Astrocyte of the spinal cord (primary cell): Measurements from ENCODE around the gene VPS29.

ENCODE experiments used
- DNase-seq: peaks from one replicate; pipeline ENCODE4 v3.0.0; 2011; ENCODE audit warnings: low read depth, low spot score
- H3K4me3 ChIP-seq: 2 replicates; pipeline ENCODE4 v1.5.1; 2011; ENCODE audit warnings: low read depth, mild to moderate bottlenecking, low read length, moderate library complexity
- in situ Hi-C: cut with HindIII; loops from 2 replicates; pipeline ENCODE4 v1.10.0; 2017; ENCODE audit warnings: low sequenced_read_pairs
- TF ChIP-seq, protein P1 (sequence below): IDR thresholded peaks from 2 replicates; pipeline ENCODE4 v1.5.1; 2012; ENCODE audit warnings: low read depth, mild to moderate bottlenecking, low read length, inconsistent platforms

VPS29 gene

GRCh38 chr12:110453569-110454296 lies 48.2 kb downstream of the VPS29 start:
- no peak for DNase-seq
- TF ChIP-seq, protein P1, sequence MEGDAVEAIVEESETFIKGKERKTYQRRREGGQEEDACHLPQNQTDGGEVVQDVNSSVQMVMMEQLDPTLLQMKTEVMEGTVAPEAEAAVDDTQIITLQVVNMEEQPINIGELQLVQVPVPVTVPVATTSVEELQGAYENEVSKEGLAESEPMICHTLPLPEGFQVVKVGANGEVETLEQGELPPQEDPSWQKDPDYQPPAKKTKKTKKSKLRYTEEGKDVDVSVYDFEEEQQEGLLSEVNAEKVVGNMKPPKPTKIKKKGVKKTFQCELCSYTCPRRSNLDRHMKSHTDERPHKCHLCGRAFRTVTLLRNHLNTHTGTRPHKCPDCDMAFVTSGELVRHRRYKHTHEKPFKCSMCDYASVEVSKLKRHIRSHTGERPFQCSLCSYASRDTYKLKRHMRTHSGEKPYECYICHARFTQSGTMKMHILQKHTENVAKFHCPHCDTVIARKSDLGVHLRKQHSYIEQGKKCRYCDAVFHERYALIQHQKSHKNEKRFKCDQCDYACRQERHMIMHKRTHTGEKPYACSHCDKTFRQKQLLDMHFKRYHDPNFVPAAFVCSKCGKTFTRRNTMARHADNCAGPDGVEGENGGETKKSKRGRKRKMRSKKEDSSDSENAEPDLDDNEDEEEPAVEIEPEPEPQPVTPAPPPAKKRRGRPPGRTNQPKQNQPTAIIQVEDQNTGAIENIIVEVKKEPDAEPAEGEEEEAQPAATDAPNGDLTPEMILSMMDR: no peak
- in situ Hi-C loops: no loop called here
- no peak overlapping the region for H3K4me3 ChIP-seq

GRCh38 chr12:110451263-110451662 lies 50.6 kb downstream of the VPS29 start:
- no peak overlapping the region for H3K4me3 ChIP-seq
- in situ Hi-C loops: no loop called here
- TF ChIP-seq, protein P1: no peak
- DNase-seq: no peak

- in situ Hi-C loops: no loop called here
- peak; percentile 93 for DNase-seq
- H3K4me3 ChIP-seq: peak within 1 kb of the TSS; percentile 76
- TF ChIP-seq, protein P1: peak; percentile 95
These were observed 52.0 kb downstream of the VPS29 start, which contains the start of gene ARPC3 for GRCh38 chr12:110449799-110450497. Gene ARPC3, minus strand, starts transcription at chr12:110450337. Its CDS starts 77 bp downstream, at chr12:110450260.

- H3K4me3 ChIP-seq: no peak overlapping the region
- in situ Hi-C loops: no loop called here
- no peak for DNase-seq
- TF ChIP-seq, protein P1: no peak
These were observed 57.5 kb downstream of the VPS29 start for GRCh38 chr12:110444455-110444854.
